Sigmoid colon (tissue), 7 donors: Measurements from ENCODE around the gene VANGL1. TPM values are rescaled to one million over a fixed set of nuclear protein-coding genes. Genes with fewer than 3 reads are reported as not detected.

Experiments
- DNase-seq: peaks from one replicate; pipeline ENCODE4 v3.0.0-alpha.2; 2019
- H3K27ac ChIP-seq, 4 donors: fragments of 200-600 bp; sonication (generic); one replicate each; pipeline ENCODE4 v1.5.1; 2016 to 2019; ENCODE audit warnings: mild to moderate bottlenecking in 1 of 4
- H3K27me3 ChIP-seq, 3 donors: fragments of 200-600 bp; sonication (generic); one replicate each; pipeline ENCODE4 v1.5.1; 2019; ENCODE audit warnings: mild to moderate bottlenecking in 1 of 3
- H3K36me3 ChIP-seq, 4 donors: fragments of 200-600 bp; sonication (generic); one replicate each; pipeline ENCODE4 v1.5.1; 2016 to 2019
- H3K4me1 ChIP-seq, 4 donors: fragments of 200-600 bp; sonication (generic); one replicate each; pipeline ENCODE4 v1.5.1; 2017 to 2019
- H3K4me3 ChIP-seq, 4 donors: fragments of 200-600 bp; sonication (generic); one replicate each; pipeline ENCODE4 v1.5.1; 2017 to 2019; ENCODE audit warnings: mild to moderate bottlenecking in 2 of 4, moderate library complexity in 1 of 4
- H3K9me3 ChIP-seq, 4 donors: fragments of 200-600 bp in 3 of 4; sonication (generic) in 3 of 4; one replicate each; pipeline versions ENCODE4 v1.5.1 to v1.6.1; 2013 to 2019
- EP300 ChIP-seq, 4 donors: sonication (generic); formaldehyde crosslinking; IDR thresholded peaks; one replicate each; pipeline ENCODE4 v1.6.1; 2017; ENCODE audit warnings: antibody characterized with exemption in 4 of 4
- POLR2A ChIP-seq, 2 donors: fragments of 450-650 bp; IDR thresholded peaks; one replicate each; pipeline ENCODE4 v1.6.1; 2016; ENCODE audit warnings: antibody characterized with exemption in 2 of 2, mild to moderate bottlenecking in 2 of 2, moderate library complexity in 2 of 2
- POLR2AphosphoS5 ChIP-seq, 4 donors: sonication (generic); formaldehyde crosslinking; IDR thresholded peaks; one replicate each; pipeline ENCODE4 v1.6.1; 2017; ENCODE audit warnings: antibody characterized with exemption in 4 of 4
- WGBS, 2 donors: extraction: QIAGEN DNeasy Blood & Tissue Kit; methylation state at CpG; one replicate each; pipeline ENCODE4 v1.1.7; 2013; 5-methylcytosine and 5-hydroxymethylcytosine counted together
- intact Hi-C: fragments of 100-400 bp; cut with DNase I; formaldehyde crosslinking; loops from one replicate; pipeline ENCODE4 v1.15.1; 2023
- polyA plus RNA-seq, 3 donors: library from polyadenylated mRNA; stranded (reverse); fragments of 200-250 nt; gene quantifications; one replicate each; pipeline ENCODE4 v1.2.3, GENCODE V29; 2013
- total RNA-seq, 4 donors: library from RNA; depleted of rRNA; stranded (reverse); fragments of >200 nt; gene quantifications; one replicate each; pipeline ENCODE4 v1.1.0, GENCODE V29; 2016
- TF ChIP-seq, protein P1 (sequence below), 4 experiments: fragments of 450-650 bp in 3 of 4; fragments of 200-600 bp in 1 of 4; IDR thresholded peaks; one replicate each; pipeline ENCODE4 v1.5.1; 2016 to 2019; ENCODE audit warnings: antibody characterized with exemption in 4 of 4, mild to moderate bottlenecking in 3 of 4, moderate library complexity in 2 of 4
- donor health status: healthy with polysubstance abuse.
- donor health status: Bipolar disorder and iron deficiency.
- donor health status: healthy.

The VANGL1 gene
- total and polyA plus RNA-seq, 7 donors = 1.2 to 14.7 (median 7.1) TPM

DNA sequence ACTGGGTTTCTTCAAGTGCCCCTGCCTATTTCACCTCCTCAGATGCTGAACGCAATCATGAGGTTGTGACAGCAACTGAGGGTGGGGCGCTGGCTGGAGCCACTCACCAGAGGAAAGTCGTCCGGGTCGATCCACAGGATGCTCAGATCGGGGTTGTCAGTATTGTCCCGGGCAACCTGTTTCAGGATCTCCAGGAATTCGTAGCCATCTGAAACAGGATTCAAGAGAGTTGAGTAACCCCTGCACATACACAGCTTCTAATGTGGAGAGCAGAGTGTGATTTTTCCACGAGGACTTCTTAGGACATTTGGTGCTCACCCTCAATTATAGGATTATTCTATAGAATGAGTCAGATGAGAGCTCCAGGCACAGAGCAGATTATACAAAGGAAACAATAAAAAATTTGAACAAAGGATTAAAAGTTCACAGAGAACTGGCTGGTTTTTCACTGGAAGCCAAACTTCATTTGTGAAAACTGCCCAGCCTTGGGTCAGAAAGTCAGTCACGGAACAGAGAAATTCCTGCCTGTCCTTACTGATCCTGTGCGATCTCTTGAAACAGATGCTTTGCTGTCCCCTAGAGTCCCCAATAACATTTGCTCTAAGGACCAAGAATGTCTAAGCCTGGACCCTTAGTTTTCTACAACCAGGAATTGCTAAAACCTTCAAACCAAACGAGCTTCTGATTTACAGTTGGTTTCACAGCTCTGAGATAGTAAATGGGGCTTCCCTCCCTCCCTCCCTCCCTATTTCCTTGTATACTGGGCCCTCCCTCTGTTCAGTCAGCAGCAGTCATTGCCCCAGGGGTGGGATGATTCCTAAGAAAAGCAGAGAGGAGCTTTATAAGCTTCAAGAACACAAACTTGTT is 63.5 kb downstream of the VANGL1 start:
- Histone ChIP-seq H3K27ac (no peak overlapping the region), H3K4me3 (no peak overlapping the region), H3K4me1 (peaks cover 0 to 3% (median 0%) of the 10 kb centered on the region in 4 donors), H3K27me3 (no peaks in the 10 kb centered on the region), H3K9me3 (no peaks in the 10 kb centered on the region), H3K36me3 (peaks cover 0 to 48% (median 17%) of the 10 kb centered on the region in 4 donors)
- DNase-seq = no peak
- intact Hi-C loops = loop anchor here (5.0 to 10.0 kb wide), 2 partner anchors 63 to 571 kb away; partner anchors contain the start of gene VANGL1
- WGBS, 2 donors = 72 to 81% methylated on average over 12 of the region's 12 CpGs
- no peak for TF ChIP-seq EP300 (IDR thresholded peaks at IDR 0.05)
- no peak for TF ChIP-seq POLR2AphosphoS5 (IDR thresholded peaks at IDR 0.05)
- no peak for TF ChIP-seq POLR2A (IDR thresholded peaks at IDR 0.05)
- TF ChIP-seq, protein P1, sequence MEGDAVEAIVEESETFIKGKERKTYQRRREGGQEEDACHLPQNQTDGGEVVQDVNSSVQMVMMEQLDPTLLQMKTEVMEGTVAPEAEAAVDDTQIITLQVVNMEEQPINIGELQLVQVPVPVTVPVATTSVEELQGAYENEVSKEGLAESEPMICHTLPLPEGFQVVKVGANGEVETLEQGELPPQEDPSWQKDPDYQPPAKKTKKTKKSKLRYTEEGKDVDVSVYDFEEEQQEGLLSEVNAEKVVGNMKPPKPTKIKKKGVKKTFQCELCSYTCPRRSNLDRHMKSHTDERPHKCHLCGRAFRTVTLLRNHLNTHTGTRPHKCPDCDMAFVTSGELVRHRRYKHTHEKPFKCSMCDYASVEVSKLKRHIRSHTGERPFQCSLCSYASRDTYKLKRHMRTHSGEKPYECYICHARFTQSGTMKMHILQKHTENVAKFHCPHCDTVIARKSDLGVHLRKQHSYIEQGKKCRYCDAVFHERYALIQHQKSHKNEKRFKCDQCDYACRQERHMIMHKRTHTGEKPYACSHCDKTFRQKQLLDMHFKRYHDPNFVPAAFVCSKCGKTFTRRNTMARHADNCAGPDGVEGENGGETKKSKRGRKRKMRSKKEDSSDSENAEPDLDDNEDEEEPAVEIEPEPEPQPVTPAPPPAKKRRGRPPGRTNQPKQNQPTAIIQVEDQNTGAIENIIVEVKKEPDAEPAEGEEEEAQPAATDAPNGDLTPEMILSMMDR (IDR thresholded peaks at IDR 0.05) = no peak

DNA sequence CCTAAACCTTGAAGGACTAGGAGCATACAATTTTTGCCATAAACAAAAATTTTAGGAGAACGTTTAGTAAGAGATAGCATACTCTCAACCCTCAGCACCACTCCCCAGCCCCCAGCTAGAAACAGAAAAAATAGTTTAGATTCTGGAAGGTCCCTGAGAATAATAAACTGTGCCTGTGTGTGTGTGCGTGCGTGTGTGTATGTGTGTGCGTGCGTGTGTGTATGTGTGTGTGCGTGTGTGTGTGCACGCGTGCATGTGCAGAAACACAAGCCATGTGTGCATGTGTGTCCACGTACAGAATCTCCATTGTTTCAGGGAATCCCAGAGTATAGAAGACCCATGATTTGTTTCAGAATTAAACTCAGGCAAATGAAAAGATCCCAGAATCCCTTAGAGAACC is 64.2 kb downstream of the VANGL1 start:
- Histone ChIP-seq H3K27me3 (no peaks in the 10 kb centered on the region), H3K9me3 (no peaks in the 10 kb centered on the region), H3K27ac (no peak overlapping the region), H3K4me3 (no peak overlapping the region), H3K4me1 (peaks cover 0 to 3% (median 0%) of the 10 kb centered on the region in 4 donors), H3K36me3 (peaks cover 0 to 41% (median 15%) of the 10 kb centered on the region in 4 donors)
- intact Hi-C loops = loop anchor here (2.0 to 10.0 kb wide), 3 partner anchors 64 to 571 kb away; partner anchors contain the start of gene VANGL1
- TF ChIP-seq EP300 (IDR thresholded peaks at IDR 0.05) (no peak), POLR2AphosphoS5 (IDR thresholded peaks at IDR 0.05) (no peak), POLR2A (IDR thresholded peaks at IDR 0.05) (no peak)
- TF ChIP-seq, protein P1 (IDR thresholded peaks at IDR 0.05) = no peak
- 86 to 88% methylated on average over 9 of the region's 9 CpGs for WGBS, 2 donors
- no peak for DNase-seq

DNA sequence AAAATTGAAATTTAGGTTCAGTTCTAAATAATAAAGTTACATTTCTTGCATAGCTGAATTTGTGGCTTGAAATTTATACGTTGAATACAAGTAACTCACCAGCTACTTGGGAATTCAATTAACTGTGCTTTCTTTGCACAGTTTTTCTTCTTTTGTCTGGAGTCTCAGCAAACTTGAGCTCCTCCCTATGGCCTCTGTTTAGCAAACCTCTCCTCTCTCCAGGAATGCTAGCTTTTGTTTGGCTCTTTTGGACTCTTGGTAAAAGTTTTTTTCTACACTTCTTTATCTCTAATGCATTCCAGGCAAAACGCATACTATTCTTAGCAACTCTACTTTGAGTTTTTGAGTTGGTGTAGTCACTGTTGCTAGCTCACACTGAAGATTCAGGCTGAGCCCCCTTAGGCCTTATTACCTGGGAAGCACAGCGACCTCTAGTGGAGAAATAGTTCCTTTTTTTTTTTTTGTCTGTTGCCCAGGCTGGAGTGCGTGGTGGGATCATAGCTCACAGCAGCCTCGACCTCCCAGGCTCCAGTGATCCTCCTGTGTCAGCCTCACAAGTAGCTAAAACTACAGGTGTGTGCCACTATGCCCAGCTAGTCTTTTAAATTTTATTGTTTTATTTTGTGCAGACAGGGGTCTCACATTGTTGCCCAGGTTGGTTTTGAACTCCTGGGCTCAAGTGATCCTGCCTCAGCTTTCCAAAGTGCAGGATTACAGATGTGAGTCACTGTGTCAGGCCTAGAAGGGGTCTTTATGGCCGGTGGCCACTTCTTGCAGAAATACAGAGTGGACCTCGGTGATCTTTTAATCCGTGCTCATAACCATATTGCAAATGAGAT is 65.0 kb downstream of the VANGL1 start:
- intact Hi-C loops = loop anchor here (2.0 to 10.0 kb wide), 3 partner anchors 65 to 572 kb away; partner anchors contain the start of gene VANGL1

DNA sequence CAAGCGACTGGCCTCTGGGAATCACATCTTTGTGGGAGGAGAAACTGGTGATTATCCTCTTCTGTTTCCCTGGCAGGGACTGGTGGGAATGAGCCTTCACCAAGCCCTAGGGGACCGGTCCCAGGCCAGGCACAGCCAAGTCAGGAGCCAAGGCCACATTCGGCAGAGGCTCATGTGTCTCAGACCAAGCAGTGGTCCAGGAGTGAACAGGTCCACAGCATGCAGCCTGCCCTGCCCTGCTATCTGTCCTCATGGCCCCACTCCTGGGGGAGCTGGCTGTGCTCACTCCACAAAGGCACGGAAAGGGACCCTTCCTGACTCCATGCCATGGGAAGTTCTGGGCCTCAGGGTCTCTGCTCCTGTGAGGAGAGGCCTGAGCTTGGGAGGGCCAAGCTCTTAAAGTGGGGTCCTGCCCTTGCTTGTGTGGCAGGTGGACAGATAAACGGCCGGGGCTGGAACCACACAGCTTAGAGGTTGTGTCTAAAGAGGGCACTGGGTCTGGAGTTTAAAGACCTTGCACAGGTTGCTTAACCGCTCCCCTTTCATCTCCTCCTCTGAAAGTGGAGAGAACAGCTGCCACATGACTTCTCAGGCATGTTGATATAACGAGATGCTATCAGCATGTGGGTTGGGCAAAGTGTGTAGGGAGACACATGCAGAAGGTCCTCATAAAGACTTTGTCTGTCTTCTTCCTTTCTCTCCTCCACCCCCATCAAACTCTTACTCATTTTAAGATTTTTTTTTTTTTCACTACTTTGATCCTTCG is 69.3 kb downstream of the VANGL1 start:
- DNase-seq = no peak
- WGBS, 2 donors = 36 to 58% methylated on average over 9 of the region's 9 CpGs
- Histone ChIP-seq H3K4me3 (no peak overlapping the region), H3K36me3 (no peaks in the 10 kb centered on the region), H3K4me1 (peaks cover 0 to 3% (median 0%) of the 10 kb centered on the region in 4 donors), H3K27ac (no peak overlapping the region), H3K9me3 (no peaks in the 10 kb centered on the region), H3K27me3 (no peaks in the 10 kb centered on the region)
- intact Hi-C loops = no loop called here
- no peak for TF ChIP-seq POLR2AphosphoS5 (IDR thresholded peaks at IDR 0.05)

More for the DNA sequence above, 65.0 kb downstream of the VANGL1 start:
- Histone ChIP-seq H3K4me1 (peaks cover 0 to 3% (median 0%) of the 10 kb centered on the region in 4 donors), H3K4me3 (no peak overlapping the region), H3K9me3 (no peaks in the 10 kb centered on the region), H3K36me3 (peaks cover 0 to 33% (median 10%) of the 10 kb centered on the region in 4 donors), H3K27me3 (no peaks in the 10 kb centered on the region), H3K27ac (no peak overlapping the region)
- WGBS, 2 donors = 43 to 52% methylated on average over 8 of the region's 8 CpGs
- DNase-seq = no peak
- TF ChIP-seq POLR2AphosphoS5 (IDR thresholded peaks at IDR 0.05) = no peak
- TF ChIP-seq, protein P1 (IDR thresholded peaks at IDR 0.05) = peak in 2 of 4 experiments; percentile 41 to 67
